Transverse colon (tissue), 3 donors: ENCODE measurements around the gene KRTAP5-11.

Experiments
- EP300 ChIP-seq: sonication (generic); formaldehyde crosslinking; IDR thresholded peaks from one replicate; pipeline ENCODE4 v1.6.1; 2017; ENCODE audit warnings: antibody characterized with exemption, low read depth
- POLR2A ChIP-seq: fragments of 450-650 bp; IDR thresholded peaks from one replicate; pipeline ENCODE4 v1.6.1; 2016; ENCODE audit warnings: antibody characterized with exemption, mild to moderate bottlenecking, moderate library complexity
- TF ChIP-seq, protein P1 (sequence below), 5 experiments: fragments of 200-600 bp in 3 of 5; fragments of 450-650 bp in 2 of 5; sonication (generic) in 3 of 5; IDR thresholded peaks; 1 replicate in 2 of 5; 2 replicates in 3 of 5; pipeline ENCODE4 v1.5.1; 2016 to 2017; ENCODE audit warnings: antibody characterized with exemption in 5 of 5, inconsistent platforms in 3 of 5, mild to moderate bottlenecking in 2 of 5, moderate library complexity in 1 of 5

DNA sequence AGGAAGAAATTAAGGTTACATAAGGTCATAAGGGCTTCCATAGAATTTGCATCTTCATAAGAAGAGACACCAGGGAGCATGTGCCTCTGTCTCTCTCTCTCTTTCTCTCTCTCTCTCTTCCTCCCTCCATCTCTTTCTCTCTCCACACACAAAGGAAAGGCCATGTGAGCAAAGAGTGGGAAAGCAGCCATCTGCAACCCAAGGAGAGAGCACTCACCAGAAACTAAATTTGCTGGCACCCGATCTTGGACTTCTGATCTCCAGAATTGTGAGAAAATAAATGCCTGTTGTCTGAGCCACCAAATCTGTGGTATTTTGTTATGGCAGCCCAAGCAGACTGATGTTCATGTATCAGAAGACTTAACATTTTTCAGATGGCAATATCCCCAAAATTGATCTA lies 23.7 kb downstream of the KRTAP5-11 start:
- TF ChIP-seq, protein P1, sequence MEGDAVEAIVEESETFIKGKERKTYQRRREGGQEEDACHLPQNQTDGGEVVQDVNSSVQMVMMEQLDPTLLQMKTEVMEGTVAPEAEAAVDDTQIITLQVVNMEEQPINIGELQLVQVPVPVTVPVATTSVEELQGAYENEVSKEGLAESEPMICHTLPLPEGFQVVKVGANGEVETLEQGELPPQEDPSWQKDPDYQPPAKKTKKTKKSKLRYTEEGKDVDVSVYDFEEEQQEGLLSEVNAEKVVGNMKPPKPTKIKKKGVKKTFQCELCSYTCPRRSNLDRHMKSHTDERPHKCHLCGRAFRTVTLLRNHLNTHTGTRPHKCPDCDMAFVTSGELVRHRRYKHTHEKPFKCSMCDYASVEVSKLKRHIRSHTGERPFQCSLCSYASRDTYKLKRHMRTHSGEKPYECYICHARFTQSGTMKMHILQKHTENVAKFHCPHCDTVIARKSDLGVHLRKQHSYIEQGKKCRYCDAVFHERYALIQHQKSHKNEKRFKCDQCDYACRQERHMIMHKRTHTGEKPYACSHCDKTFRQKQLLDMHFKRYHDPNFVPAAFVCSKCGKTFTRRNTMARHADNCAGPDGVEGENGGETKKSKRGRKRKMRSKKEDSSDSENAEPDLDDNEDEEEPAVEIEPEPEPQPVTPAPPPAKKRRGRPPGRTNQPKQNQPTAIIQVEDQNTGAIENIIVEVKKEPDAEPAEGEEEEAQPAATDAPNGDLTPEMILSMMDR (IDR thresholded peaks at IDR 0.05): no peak
- TF ChIP-seq POLR2A: no peak
- TF ChIP-seq EP300: no peak
